ENCODE results near the gene ARRDC3.

ARRDC3 gene

DNA sequence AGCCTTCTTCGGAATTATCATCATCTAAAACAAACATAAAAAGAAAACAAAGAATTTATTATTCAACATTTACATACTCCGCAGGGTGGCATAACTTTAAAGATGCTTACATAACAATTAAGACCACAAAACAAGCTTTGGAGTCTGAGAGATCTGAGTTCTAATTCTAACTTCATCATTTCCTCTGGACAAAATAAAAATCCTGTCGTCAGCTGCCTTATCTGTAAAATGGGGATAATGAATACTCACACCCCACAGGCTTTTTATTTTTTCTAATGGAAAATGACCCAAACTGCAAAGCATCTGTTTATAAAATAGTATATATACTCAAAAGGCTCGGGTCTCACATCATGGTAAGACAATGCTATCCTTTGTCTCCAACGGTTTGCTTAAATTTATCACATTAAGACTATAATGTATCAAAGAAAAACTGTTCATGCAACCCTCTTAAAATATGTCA is 4.3 kb downstream of the ARRDC3 start:
- Mint-ChIP-seq H3K4me1 (peaks cover 34% of the 10 kb centered on the region), H3K4me3 (peak overlapping the region; percentile 92 to 97 (median 92)), H3K27me3 (ENCODE audit: low read depth) (no peaks in the 10 kb centered on the region), H3K27ac (peak overlapping the region; percentile 100), H3K36me3 (ENCODE audit: low read depth) (peaks cover 48% of the 10 kb centered on the region), H3K9me3 (no peaks in the 10 kb centered on the region)
- TF ChIP-seq, protein P1, sequence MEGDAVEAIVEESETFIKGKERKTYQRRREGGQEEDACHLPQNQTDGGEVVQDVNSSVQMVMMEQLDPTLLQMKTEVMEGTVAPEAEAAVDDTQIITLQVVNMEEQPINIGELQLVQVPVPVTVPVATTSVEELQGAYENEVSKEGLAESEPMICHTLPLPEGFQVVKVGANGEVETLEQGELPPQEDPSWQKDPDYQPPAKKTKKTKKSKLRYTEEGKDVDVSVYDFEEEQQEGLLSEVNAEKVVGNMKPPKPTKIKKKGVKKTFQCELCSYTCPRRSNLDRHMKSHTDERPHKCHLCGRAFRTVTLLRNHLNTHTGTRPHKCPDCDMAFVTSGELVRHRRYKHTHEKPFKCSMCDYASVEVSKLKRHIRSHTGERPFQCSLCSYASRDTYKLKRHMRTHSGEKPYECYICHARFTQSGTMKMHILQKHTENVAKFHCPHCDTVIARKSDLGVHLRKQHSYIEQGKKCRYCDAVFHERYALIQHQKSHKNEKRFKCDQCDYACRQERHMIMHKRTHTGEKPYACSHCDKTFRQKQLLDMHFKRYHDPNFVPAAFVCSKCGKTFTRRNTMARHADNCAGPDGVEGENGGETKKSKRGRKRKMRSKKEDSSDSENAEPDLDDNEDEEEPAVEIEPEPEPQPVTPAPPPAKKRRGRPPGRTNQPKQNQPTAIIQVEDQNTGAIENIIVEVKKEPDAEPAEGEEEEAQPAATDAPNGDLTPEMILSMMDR (IDR thresholded peaks at IDR 0.05; ENCODE audit: unreplicated experiment in 3 of 3) = no peak

DNA sequence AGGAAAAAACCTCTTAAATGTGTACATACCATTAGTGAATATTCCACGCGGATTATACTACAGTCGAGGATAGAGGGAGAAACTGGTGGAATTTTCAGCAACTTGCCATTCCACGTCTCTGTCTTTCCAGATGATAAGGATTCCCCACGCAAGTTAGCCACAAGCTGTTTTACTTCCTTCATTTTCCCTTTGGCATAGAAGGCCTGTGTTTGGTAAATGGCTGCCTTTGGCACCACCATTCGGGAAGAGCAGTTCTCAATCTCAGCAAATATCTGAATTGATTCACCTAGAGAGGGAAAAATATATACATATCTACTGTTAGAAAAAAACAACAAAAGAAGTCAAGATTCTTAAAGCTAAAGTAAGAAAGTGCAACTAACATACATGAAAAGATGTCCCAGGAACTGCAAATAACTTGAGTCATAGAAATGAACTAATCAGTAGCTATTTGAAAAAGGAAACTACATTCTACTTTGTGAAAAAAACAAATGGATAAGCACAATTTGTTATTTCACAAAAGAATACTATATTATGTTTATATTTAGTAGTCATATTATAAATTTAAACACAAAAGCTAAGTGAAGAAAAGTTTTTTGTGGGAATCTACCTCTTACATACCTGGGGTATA is 8.1 kb downstream of the ARRDC3 start:
- TF ChIP-seq, protein P1 (IDR thresholded peaks at IDR 0.05; ENCODE audit: unreplicated experiment in 3 of 3) = no peak
- Mint-ChIP-seq H3K9me3 (no peaks in the 10 kb centered on the region), H3K36me3 (ENCODE audit: low read depth) (peaks cover 82% of the 10 kb centered on the region), H3K4me1 (peaks cover 38% of the 10 kb centered on the region), H3K27ac (peak overlapping the region in 2 of 3 experiments; percentile 73 to 78), H3K27me3 (ENCODE audit: low read depth) (no peaks in the 10 kb centered on the region), H3K4me3 (peak overlapping the region in 1 of 3 experiments; percentile 27)

DNA sequence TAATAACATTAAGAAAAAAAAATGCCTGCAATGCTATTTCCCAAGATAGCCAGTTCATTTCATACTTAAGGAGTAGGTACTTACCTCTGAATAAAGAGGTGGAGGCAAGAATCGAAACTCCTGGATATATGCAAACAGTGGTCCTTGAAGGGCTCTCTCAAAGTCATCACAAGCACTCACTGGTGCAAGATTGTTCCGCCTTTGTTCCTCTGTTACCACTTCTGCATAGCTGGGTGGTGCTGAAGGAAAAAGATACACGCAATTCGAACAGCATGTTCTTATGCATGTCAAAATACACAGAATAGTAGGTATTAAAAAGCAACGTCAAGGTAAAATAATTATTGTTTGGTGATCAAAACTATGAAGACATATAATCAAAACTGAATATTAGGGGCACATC is 9.5 kb downstream of the ARRDC3 start:
- Mint-ChIP-seq H3K27ac (peak overlapping the region; percentile 33 to 56 (median 56)), H3K27me3 (ENCODE audit: low read depth) (no peaks in the 10 kb centered on the region), H3K4me3 (no peak overlapping the region), H3K4me1 (peaks cover 30% of the 10 kb centered on the region), H3K9me3 (no peaks in the 10 kb centered on the region), H3K36me3 (ENCODE audit: low read depth) (peaks cover 83% of the 10 kb centered on the region)
- TF ChIP-seq, protein P1 (IDR thresholded peaks at IDR 0.05; ENCODE audit: unreplicated experiment in 3 of 3) = no peak

DNA sequence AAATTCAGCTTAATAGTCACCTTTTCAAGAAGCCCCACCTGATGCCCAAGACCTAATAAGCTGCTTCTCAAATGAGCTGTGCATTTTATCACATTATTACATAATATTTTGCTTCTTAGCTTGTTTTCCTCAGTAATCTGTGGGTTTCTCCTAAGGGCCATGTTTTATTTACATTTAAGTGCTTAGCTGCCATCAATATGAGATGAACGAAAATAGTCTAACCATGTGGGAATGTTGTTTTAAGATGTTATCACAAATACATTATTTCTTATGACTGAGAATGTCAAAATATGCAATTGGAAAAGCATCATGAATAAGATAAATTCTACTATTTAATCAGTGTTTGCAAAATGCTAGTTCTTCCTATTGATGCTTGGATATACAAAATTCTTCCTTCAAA is 10.1 kb downstream of the ARRDC3 start:
- no peaks in the 10 kb centered on the region for H3K27me3 Mint-ChIP-seq (ENCODE audit: low read depth)
- H3K36me3 Mint-ChIP-seq (ENCODE audit: low read depth) = peaks cover 88% of the 10 kb centered on the region
- TF ChIP-seq, protein P1 (IDR thresholded peaks at IDR 0.05; ENCODE audit: unreplicated experiment in 3 of 3) = no peak
- H3K4me3 Mint-ChIP-seq = no peak overlapping the region
- no peaks in the 10 kb centered on the region for H3K9me3 Mint-ChIP-seq
- H3K27ac Mint-ChIP-seq = peak overlapping the region in 2 of 3 experiments; percentile 62 to 64
- peaks cover 28% of the 10 kb centered on the region for H3K4me1 Mint-ChIP-seq

DNA sequence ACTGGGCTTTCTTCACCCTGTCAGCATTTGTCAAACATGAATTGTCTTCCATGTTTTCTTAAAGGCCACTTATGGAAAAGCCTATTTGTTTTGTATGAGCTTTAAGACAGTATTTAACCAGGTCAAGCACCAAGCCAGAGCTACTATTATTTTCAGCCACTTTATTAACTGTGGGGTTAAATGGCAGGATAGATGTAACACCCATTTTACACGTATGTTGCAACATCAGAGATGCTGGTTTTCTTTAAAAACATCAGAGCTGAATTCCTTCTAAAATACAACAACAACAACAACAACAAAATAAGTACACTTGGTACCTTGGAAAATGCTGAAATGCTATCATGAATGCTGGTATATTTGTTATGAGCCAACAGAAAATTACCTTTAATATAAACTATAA is 13.6 kb downstream of the ARRDC3 start:
- Mint-ChIP-seq H3K9me3 (no peaks in the 10 kb centered on the region), H3K4me1 (peaks cover 12% of the 10 kb centered on the region), H3K27me3 (ENCODE audit: low read depth) (no peaks in the 10 kb centered on the region), H3K36me3 (ENCODE audit: low read depth) (peaks cover 72% of the 10 kb centered on the region), H3K27ac (peak overlapping the region in 2 of 3 experiments; percentile 46 to 64), H3K4me3 (no peak overlapping the region)
- TF ChIP-seq, protein P1 (IDR thresholded peaks at IDR 0.05; ENCODE audit: unreplicated experiment in 3 of 3) = no peak
